ENCODE results near the gene GTF2E1.
"Not testable (repeated sequence)": the region's sequence is repeated elsewhere in the genome, so short reads cannot be mapped to it uniquely, and the experiment has no call there.

The GTF2E1 gene

GRCh38 chr3:120753810-120754209, 11.3 kb downstream of the GTF2E1 start:
- DNase-seq (ENCODE audit: low read depth in 2 of 2, low spot score in 1 of 2), result no peak

DNA sequence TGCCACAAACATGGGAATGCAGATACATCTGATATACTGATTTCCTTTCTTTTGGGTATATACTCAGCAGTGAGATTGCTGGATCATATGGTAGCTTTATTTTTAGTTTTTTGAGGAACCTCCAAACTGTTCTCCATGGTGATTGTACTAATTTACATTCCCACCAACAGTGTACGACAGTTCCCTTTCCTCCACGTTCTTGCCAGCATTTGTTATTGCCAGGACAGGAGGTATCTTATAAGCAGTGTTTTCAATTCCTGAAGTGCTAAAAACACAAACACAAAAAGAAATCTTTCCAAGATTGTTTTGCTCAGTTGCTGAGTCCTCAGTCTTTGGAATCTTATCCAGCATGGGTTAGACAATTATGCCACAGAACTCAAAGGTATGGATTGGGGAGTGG, 13.5 kb downstream of the GTF2E1 start:
- DNase-seq (ENCODE audit: low read depth in 2 of 2, low spot score in 1 of 2), result no peak

DNA sequence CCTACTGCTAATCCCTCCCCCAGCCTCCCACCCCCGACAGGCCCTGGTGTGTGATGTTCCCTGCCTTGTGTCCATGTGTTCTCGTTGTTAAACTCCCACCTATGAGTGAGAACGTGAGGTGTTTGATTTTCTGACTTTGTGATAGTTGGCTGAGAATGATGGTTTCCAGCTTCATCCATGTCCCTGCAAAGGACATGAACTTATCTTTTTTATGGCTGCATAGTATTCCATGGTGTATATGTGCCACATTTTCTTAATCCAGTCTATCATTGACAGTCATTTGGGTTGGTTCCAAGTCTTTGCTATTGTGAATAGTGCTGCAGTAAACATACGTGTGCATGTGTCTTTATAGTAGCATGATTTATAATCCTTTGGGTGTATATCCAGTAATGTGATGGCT, 16.0 kb downstream of the GTF2E1 start:
- not testable (repeated sequence) for DNase-seq (ENCODE audit: low read depth in 2 of 2, low spot score in 1 of 2)

- no peak for DNase-seq (ENCODE audit: low read depth in 2 of 2, low spot score in 1 of 2)
Measured at GRCh38 chr3:120762615-120763014, 20.1 kb downstream of the GTF2E1 start.

- no peak for DNase-seq (ENCODE audit: low read depth in 2 of 2, low spot score in 1 of 2)
Measured at GRCh38 chr3:120763601-120764000, 21.1 kb downstream of the GTF2E1 start.

GRCh38 chr3:120764206-120764605, 21.7 kb downstream of the GTF2E1 start:
- DNase-seq (ENCODE audit: low read depth in 2 of 2, low spot score in 1 of 2), result no peak

- DNase-seq (ENCODE audit: low read depth in 2 of 2, low spot score in 1 of 2), result no peak
Measured at GRCh38 chr3:120765830-120766493, 23.4 kb downstream of the GTF2E1 start.

DNA sequence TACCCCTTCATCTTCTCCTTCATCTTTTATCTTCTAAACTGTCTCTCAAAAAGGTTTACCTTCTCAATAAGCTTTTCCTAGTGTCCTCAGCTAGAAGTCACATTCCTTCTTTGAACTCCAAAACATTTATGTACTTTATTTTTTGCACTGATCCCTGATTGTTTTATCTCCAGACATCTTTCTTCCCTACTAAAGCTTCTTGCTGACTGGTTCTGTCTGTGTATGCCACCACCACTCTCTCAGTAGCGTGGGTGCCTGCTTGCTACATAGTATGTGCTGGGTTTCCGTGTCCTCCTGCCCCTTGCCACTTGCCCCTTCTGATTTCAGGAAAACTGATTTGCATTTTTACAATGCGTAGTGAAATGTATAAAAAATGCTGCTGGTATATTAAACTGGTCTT, 24.0 kb downstream of the GTF2E1 start:
- no peak for DNase-seq (ENCODE audit: low read depth in 2 of 2, low spot score in 1 of 2)

DNA sequence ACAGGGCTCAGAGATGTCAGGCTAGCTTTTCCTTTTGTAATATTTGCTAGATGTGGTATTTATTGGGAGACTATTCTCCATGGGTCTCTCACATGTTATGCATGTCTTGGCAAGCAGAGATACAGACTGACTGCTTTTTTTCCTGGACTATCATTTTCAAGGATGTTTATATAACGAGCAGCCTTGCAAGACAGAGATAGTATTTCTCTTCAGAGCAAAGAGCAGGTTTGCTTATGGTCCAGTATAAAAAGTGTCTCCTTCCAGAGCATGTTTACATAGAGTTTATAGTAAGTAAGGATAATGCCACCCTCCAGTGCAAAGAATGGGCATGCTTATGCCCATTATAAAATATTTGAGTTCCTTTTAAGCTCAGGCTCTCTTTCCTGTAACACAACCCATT, 24.6 kb downstream of the GTF2E1 start:
- no peak for DNase-seq (ENCODE audit: low read depth in 2 of 2, low spot score in 1 of 2)

DNA sequence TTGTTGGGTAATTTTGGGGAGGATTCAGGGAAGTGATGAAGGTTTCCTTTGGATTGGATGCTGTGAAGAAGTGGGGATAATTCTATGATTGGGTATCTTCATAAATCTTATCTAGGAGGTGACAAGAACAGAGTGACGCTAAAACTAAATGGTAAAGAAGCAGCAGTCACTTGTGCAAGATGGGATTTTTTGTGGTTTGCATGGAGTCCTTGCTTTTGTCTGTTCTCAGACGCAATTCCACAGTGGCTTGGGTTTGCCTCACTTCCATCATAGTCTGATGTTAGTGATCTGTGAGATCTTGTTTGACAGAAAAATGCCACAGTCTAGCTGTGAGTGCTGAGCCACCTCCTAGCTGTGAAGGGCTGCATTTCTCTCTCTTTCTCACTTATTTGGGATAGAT, 26.9 kb downstream of the GTF2E1 start:
- no peak for DNase-seq (ENCODE audit: low read depth in 2 of 2, low spot score in 1 of 2)

GRCh38 chr3:120770891-120771290, 28.3 kb downstream of the GTF2E1 start:
- DNase-seq (ENCODE audit: low read depth in 2 of 2, low spot score in 1 of 2), result no peak

DNA sequence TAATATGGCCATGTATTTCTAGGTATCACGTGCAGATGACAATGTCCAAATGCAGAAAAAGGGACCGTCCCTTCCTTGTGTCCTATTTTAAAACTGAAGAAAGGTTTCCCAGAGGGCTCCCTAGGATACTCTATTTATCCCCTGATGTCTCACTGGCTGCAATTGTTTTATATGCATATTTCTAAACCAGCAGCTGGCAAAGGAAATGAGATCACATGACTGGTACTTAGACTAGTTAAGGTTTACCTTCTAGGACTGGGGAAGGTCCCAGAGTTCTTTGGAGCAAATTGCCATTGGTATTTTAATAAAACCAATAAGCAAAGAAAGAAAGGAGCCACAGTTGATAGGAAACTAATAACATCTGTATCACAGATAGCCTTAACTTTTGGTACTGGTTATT, 29.5 kb downstream of the GTF2E1 start:
- DNase-seq (ENCODE audit: low read depth in 2 of 2, low spot score in 1 of 2), result no peak

DNA sequence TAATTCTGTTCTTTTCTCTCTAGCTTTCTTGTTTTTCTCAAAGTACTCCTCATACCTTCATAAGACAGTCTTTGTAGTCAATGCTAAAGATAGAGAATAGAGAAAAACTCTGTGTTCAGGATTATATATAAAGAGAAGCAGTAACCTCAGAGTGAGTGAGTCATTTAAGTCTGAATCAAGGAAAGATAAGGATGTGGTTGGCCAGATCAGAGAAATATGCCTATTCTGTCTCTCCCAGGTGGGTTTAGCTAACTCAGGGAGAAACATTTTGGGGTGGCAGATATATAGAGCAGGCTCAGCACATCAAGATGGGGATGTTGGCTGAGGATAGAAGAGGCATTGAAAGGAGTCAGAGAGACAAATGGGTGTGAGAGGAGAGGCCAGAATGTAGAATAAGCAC, 31.4 kb downstream of the GTF2E1 start:
- no peak for DNase-seq (ENCODE audit: low read depth in 2 of 2, low spot score in 1 of 2)

GRCh38 chr3:120775411-120775810, 32.9 kb downstream of the GTF2E1 start:
- DNase-seq (ENCODE audit: low read depth in 2 of 2, low spot score in 1 of 2), result no peak

GRCh38 chr3:120778776-120779175, 36.2 kb downstream of the GTF2E1 start:
- DNase-seq (ENCODE audit: low read depth in 2 of 2, low spot score in 1 of 2), result no peak

DNA sequence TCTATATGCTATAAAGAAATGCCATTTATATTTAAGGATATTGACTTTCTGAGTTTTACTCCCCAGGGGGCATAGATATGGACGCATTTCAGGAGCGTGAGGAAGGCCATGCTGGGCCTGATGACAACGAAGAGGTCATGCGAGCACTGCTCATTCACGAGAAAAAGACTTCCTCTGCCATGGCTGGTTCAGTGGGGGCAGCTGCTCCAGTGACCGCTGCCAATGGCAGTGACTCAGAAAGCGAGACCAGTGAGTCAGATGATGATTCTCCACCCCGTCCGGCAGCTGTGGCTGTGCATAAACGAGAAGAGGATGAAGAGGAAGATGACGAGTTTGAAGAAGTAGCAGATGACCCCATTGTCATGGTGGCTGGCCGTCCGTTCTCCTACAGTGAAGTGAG, 38.4 kb downstream of the GTF2E1 start:
- no peak for DNase-seq (ENCODE audit: low read depth in 2 of 2, low spot score in 1 of 2)

GRCh38 chr3:120785832-120786231, 43.3 kb downstream of the GTF2E1 start:
- DNase-seq (ENCODE audit: low read depth in 2 of 2, low spot score in 1 of 2), result not testable (repeated sequence)

DNA sequence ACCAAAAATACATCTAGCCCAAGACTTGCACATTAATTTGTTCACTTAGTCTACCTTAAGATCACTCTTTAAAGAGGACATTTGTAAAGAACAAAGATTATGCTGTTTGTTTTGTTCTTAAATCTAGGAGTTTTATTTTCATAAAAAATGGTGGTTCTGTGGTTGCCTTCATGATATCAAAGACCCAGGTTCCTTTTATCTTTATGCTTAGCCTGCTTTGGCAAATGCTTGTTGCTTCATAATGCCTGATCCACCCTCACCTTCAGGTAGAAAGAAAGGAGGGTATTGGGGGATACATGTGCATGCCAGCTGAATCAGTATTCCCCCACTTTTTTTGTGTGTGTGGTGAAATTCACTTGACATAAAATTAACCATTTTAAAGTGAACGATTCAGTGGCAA, 48.5 kb downstream of the GTF2E1 start:
- DNase-seq (ENCODE audit: low read depth in 2 of 2, low spot score in 1 of 2), result no peak

GRCh38 chr3:120791913-120792312, 49.4 kb downstream of the GTF2E1 start:
- DNase-seq (ENCODE audit: low read depth in 2 of 2, low spot score in 1 of 2), result no peak

DNA sequence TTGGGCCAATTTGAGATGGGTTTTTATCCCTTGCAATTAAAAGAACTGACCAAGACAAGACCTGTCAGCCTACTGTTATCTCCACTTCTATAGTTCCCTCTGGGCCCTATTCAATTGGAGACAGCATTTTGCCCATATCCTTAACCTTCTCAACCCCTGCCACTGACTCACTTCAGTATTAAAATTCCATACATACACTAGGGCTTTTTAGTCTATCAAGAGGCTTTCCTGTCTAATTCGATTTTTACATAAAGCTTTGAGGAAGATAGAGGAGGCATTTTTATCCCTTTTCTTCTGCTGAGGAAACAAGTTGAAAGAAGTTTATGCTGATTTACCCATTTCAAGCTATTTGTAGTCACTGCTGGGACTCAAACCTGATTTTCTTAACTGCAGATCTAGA, 51.1 kb downstream of the GTF2E1 start:
- DNase-seq (ENCODE audit: low read depth in 2 of 2, low spot score in 1 of 2), result no peak

- peak; percentile 66 to 75 for DNase-seq (ENCODE audit: low read depth in 2 of 2, low spot score in 1 of 2)
Measured at GRCh38 chr3:120795017-120795648, 52.6 kb downstream of the GTF2E1 start.

GRCh38 chr3:120795959-120796358, 53.4 kb downstream of the GTF2E1 start:
- no peak for DNase-seq (ENCODE audit: low read depth in 2 of 2, low spot score in 1 of 2)

GRCh38 chr3:120796976-120797375, 54.4 kb downstream of the GTF2E1 start:
- no peak for DNase-seq (ENCODE audit: low read depth in 2 of 2, low spot score in 1 of 2)
